HG03103 (cell line): ENCODE results near the gene BCL6.

Experiments used
- ATAC-seq: cut with Tn5 transposase; IDR thresholded peaks from one replicate; pipeline ENCODE4 v1.9.1; 2021; ENCODE audit warnings: low read depth; ENCODE audit not compliant: unreplicated experiment

The BCL6 gene

DNA sequence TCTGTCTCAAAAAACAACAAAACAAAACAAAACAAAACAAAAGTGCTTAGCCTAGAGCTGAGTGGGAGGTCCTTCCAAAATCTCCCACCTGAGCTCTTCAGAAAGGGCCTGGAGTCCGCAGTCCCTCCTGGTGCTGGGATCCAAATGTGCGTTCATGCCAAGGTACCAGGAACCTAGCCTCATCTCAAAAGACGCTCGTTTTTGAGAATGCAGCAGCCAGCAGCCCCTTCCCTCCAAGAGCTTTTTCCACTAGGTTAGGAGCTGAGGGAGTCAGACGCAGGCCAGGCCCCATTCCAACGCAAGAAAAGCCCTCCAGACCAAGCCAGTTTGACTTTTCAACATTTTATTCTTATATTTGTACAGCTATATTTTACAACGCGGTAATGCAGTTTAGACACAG, 24.2 kb downstream of the BCL6 start:
- ATAC-seq: no peak

DNA sequence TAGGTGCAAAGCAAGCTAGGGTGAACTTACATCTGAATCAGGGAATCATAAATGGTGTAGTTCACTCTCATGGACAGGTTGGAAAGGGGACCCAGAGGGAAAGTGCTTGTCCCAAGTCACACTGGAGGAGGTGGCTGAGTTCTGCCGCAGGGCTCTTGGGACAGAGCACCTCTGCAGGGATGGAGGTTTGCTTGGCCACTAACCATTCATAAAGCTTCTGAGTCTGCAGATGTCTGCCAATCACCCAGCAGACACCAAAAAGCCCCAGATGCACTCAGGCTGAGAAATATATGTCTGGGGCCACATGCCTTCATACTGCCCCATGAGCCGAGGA, 25.0 kb downstream of the BCL6 start:
- no peak for ATAC-seq

DNA sequence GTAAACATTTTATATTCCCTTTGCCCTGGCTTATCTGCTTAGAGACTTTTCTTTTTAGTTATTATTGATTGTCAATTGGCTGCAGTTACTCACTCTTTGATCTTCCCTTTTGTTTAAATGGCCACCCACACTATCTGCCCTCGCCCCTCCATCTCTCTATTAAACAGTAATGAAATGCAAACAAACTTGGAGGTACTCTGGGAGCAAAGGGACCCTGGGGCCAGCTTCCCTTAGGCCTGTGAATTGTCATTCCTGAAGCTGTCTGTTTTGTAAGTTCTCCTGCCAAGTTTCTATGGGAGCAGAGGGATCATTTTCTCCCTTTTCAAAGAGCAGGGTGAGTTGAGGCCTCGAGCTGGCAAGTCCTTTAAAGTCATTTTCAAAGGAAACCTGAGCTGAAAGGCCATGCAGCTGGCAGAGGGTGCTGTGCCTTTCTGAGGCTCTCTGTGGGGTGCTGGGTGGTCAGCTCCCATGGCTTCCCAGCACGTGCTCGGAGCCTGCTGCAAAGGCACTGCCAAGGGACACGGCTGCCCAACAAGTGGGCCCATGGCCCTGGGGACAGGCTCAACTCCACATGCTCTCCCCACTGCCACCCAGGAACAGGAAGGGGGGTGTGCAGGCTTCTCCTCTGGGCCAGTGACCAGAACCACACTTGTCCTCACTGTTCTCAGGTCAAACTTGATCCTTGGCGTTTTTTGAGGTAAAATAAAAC, 25.5 kb downstream of the BCL6 start:
- ATAC-seq: no peak

DNA sequence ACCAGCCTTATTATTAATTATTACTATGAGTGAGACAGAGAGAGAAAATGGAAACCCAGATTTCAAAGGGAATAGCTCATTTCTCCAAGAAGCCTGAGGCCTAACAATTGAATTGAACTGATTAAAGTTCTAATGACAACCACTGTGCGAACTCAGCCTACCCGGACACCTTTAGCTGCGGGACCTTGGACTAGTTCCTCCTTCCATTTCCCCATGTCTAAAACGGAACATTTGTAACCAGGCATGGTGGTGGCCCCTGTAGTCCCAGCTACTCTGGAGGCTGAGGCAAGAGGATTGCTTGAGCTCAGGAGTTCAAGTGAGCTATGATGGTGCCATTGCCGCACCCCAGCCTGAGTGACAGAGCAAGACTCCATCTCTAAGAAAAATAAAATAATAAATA, 26.5 kb downstream of the BCL6 start:
- ATAC-seq: no peak

DNA sequence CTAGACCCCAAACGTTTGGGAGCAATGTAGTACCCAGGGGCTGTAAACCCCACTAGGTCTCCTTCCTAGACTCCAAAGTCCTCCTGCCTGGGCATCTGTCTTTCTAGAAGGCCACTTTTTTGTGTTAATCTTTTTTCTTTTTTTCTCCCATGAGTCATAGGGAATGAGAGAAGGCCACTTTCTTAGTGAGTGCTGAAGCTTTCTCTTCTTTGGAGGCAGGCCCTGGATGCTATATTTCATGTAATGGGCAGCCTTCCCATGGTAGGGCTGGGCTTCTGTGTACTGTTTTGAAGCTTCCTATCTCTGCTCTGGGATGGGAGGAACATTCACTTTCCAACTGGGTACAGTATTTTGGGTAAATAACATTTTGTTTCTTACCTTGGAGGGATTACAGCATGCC, 27.7 kb downstream of the BCL6 start:
- no peak for ATAC-seq

DNA sequence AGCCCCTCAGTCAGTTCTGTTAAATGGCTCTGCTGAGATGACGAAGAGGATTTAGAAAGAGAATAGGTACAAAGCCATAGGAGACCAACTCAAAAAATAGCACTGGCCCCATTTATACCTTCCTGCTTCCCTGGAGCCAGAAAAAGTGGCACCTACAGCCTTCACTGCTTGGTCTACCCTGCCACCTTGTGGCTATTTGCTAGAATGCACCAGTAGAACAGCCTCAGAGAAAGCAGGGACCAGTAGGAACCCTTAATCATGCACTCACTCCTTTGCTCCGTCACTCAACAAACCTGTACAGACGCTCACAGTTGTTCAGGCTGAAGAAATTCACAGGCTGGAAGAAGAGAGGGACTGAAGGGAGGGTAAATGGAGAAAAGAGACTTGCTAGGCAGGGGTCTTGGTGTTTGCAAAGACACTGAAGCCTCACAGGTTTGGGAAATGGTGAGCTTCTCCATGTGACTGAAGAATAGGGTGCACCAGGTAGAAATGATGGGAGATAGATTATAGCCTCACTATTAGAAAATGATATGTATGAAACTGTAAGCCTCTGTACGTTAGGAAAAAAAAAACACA, 30.8 kb downstream of the BCL6 start:
- ATAC-seq: peak; percentile 95

DNA sequence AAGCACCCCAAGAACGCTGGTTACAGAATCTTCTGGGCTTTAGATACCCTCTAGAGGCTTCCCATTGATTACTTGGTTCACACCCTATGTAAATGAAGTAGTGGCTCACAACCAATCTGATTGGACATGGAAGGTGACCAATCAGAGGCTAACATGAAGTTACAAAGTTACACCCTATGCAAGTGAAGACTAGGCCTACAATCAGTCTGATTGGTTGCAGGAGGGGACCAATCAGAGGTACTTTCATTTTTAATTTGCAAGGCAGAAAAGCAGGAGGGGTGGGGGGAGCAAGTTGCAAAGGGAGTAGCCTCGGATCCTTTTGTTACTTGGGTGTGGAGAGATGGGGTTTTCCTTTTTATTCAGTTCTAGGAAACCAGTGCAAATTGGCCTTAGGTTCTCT, 31.8 kb downstream of the BCL6 start:
- ATAC-seq: no peak

DNA sequence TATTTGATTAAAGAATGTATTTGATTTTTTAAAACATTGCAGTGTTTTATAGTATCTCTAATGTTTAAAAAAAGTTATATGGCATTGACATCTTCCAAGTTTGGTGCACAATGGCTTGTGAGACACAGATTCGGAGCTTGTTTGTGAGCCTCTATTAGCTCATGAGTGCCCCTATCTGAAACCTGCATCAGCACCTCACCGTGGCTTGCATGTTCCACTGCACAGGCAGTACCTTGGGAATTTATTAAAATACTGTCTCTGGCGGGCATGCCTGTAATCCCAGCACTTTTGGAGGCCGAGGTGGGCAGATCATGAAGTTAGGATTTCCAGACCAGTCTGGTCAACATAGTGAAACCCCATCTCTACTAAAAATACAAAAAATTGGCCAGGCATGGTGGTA, 36.1 kb downstream of the BCL6 start:
- no peak for ATAC-seq

DNA sequence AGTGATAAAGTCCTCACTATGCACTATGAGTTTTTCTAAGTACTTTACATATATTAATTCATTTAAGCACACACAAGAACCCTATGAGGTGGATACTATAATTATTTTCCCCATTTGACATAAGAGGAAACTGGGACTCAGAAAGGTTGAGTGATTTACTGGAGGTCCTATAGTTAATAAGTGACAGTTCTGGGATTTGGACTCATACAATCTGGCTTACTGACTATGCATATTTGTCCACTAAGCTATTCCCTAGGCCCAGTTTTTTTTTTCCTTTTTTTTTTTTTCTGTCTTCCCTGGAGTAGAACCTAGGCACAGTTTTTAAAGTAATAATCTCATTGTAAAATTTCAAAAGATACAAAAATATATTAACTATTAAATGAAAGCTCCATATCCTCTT, 36.6 kb downstream of the BCL6 start:
- ATAC-seq: no peak

DNA sequence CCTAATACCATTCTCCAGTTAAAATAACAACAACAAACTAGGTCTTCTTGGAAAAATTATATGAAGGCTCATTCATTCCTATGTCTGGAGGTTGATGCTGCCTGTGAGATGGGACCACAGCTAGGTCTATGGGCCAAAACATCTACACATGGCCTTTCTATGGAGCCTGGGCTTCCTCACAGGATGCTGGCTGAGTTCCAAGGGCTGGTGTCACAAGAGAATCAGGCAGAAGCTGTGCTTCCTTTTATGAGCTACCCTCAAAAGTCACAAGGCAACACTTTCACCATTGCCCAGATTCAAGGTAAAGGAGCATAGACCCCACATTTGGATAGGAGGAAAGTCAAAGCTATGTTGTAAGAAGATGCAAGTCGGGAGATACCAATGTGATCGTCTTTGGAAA, 38.3 kb downstream of the BCL6 start:
- ATAC-seq: no peak

DNA sequence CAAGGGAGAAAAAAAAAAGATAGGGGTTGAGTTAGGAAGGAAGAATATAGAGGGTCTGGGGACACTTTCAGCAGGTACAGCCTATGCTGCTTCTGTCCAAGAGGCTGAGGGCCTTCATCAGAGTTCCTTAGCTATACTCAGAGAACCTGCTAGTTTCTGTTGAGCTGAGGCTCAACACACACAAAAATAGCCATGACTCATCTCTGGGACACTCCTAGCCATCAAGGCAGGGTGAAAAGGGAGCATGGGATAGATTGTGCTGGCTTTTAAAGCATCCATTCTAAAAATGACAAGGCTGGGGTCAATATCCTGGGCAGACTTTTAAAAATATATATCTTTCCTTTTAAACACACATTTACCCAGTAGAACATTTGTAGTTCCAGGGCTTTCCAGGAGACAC, 40.1 kb downstream of the BCL6 start:
- no peak for ATAC-seq

DNA sequence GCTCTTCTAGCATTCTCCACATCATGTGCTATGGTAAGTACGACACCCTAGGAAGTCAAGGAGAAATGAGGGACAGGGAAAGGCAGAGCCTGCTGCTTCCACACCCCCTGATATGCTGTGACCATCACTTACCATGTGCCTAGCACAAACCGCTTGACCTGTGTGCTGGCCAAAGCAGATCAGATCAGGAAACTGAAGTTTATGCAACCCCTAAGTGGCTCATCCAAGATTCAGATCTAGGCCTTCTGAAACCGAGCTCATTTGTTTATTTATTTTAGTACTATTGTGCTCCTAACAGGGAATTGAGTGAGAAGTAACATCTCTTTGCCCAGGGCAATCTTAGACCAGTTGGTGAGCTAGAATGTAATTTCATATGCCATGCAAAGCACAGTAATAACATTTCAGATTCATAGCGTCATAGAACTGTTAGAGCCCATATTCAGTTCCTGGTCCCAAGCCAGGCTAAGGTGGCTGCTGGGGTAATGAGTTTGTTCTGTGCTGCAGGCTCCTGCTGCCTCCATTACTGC, 42.7 kb downstream of the BCL6 start, which contains the start of gene RTP2:
Gene RTP2, minus strand, starts transcription at position 51 of the 527 bp plus-strand sequence. CDS start 429 bp downstream, outside the sequence.
- no peak for ATAC-seq

DNA sequence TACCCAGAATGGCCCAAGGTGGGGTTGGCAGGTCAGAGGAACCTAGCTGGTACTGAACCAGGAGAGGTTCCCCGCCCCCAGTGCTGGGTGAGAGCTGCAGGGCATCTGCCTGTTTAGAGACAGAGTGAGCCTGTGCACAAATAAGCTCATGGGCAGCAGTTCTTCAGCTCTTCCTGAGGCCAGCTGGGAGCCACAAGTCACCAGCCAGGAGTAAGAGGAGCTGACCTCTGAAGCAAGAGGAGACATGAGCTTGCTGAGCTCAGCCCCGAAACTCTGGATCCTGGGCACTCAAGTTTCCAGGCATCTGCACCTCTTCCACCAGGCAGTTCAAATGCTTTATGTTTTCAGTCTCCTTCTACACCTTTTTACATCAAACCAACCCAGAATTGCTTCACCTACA, 45.0 kb downstream of the BCL6 start:
- no peak for ATAC-seq

DNA sequence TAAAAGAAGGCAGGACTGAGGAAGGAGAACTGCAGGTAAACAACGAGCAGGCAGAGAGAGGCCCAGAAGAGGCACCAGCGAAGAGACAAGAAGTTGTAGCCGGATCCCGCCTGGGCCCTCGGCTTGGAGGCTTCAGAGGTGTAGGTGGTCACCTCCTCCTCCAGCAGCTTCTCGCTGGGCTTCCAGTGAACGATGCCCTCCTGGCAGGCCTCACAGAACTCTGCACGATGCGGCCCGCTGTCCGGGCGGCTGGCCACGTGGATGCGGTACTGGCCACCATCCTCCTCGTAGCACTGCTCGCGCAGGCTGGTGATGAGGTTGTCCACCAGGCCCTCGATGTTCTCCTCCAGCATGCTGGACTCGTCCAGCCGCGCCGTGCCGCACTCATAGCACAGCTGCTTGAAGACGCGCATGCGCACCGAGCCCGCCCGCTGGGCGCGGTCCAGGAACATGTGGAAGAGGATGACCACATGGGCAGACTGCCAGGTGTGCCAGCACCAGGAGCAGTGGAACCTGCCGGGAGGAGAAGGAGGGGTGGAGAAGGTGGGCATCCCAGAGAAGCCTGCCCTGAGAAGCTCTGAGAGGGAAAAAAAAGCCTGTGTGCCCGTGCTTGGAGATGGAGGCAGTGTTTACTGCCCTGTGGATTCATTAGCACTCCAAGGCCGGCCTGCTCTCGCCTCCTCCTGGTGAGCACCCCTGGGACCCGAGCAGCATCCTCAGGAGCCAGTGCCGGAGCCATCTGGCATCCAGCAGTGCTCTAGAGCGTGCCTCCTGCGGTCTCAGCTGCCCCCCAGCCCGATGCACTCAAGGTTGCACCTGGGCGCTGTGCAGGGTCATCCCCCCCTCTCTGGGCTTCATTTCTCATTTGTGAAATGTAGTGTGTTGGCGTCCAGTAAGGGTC, 46.5 kb downstream of the BCL6 start:
- ATAC-seq: no peak

DNA sequence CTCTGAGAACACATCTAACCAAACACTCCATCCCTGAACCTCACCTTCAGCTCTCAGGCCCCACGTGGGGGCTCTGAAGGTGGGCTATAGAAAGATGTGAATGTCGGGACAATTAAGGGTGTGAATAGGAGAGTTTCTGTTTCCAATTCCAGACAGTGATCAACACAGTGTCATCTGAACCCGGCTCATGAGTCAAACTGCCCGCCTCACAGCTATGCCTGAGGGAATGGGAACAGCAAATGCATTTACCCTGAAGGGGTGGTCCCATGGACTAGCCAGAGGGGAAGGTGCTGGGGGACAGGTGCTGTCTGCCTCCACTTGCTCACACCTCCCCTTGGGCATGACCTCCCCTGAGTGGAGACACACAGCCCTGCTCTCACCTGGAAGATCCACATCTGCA, 49.2 kb downstream of the BCL6 start:
- ATAC-seq: no peak

DNA sequence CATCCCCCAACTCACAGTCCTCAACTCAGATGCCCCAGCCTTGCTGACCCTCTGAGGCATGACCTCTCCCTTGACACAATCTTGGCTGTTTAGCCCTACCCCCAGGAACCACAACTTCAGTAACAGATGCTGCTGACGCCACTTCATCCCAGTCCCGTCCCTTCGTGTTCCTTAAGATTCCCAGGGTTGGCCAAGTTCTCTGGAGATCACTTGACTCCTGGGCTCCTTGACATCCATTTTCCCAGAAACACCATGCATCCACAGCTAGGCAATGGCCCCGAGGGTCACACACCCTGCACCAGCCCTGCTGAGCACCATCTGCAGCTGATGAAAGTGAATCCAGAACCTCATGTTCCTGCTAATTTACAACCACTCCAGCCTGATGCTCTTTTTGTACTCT, 49.8 kb downstream of the BCL6 start:
- no peak for ATAC-seq

DNA sequence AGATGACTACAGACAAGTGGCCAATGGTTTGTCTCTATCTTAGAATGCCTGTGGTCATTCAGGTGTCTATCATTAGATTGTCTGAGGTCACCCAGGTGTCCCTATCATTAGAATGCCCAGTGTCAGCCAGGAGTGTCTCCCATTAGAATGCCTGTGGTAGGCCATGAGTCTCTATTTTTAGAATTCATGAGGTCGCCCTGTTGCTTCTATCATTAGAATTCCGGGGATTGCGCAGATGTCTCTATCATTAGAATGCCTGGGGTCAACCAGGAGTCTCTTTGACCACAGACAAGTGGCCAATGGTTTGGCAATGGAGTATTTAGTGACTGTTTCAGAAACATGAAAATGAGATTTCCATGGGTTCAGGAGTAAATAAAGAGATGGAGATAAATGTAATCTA, 50.5 kb downstream of the BCL6 start:
- ATAC-seq: no peak

DNA sequence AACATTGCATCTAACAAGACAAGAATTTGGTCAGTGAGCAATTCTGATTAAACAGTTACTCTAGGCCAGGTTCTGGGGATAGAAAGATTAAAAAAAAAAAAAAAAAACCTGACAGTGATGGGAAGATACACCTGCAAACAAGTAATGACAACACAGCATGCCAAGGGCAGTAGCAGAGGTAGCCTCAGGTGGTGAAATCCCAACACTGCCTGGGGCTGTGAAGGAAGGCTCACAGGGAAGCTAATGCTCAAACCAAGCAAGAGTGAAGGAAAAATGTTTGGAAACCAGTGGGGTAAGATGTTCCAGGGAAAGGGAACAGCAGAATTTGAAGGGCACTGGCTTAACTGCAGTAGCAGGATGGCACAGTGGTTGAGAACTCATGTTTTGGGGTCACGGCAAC, 51.8 kb downstream of the BCL6 start:
- no peak for ATAC-seq

DNA sequence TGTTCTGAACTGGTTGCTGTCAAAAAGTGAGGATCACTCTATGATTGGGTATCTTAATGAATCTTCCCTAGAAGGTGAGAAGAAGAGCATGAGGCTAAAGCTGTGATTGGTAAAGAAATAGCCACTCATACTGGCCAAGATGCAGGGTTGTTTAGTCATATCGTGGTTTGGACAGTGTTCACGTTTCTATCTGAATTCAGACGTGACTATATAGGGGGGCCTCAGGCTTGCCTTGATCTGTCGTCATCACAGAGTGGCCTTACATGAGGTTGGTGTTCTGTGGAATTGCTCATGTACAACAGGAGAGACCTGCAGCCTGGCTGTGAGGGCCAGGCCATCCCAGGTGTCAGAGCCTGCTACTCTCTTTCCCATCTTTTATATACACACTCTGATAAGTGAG, 55.3 kb downstream of the BCL6 start:
- ATAC-seq: no peak

DNA sequence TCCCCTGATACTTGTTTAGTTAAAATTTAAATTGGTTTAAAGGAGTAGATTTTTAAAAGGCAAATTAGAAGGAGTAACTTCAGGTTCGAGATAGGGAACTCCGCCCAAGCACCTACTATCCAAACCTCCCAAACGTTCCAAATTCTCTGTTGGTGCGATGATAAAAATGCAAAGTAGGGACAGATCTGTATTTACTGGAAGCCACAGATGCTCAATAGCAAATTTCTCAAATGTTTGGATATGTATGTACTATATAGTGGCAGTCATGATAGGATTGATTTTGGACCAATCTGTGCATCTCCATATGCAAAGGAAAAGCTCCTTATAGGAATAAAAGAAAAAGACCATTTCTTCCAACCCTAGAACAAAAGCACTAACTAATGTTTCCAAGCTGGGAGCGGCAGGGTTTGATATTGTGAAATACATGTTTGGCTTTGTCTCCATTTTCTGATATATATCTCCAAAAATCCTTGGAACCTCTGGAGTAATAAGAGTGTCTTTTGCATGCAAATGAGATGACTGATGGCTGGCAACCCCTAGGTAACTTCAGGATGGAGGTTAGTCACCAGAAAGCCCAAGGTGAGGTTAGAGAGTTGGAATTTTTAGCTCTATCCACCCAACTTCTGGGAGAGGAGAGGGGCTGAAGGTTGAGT, 58.5 kb downstream of the BCL6 start:
- no peak for ATAC-seq

DNA sequence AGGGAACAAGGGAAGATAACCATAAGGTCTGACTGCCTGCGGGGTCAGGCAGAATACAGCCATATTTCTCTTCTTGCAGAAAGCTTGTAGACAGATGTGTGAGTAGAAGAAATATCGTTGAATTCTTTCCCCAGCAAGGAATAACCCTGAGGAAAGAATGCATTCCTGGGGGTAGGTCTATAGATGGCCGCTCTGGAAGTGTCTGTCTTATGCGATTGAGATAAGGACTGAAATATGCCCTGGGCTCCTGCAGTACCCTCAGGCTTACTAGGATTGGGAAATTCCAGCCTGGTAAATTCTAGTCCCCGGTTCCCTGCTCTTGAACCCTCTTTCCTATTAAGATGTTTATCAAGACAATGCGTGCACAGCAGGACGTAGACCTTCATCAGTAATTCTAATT, 59.3 kb downstream of the BCL6 start:
- no peak for ATAC-seq
